A673 (cell line): Measurements from ENCODE around the gene CLCF1.

Experiments used
- CTCF ChIP-seq: fragments of 300-800, 200-600 bp; sonication (generic); conservative IDR thresholded peaks from 2 replicates; pipeline ENCODE4 v1.5.1; 2017; ENCODE audit warnings: low read depth, mild to moderate bottlenecking, antibody characterized with exemption, low read length, moderate library complexity, mixed read lengths
- EZH2 ChIP-seq: fragments of 200-600 bp; sonication (generic); IDR thresholded peaks from 2 replicates; pipeline ENCODE4 v1.6.1; 2017; ENCODE audit warnings: borderline replicate concordance, low read depth, mild to moderate bottlenecking, mixed read lengths, antibody characterized with exemption, low read length; ENCODE audit not compliant: poor library complexity, severe bottlenecking

GRCh38 chr11:67323526-67323925 lies 49.9 kb downstream of the CLCF1 start:
- TF ChIP-seq CTCF (no peak), EZH2 (no peak)
